ENCODE data around the gene MEIKIN. TPM values are rescaled to one million over a fixed set of nuclear protein-coding genes. Genes with fewer than 3 reads are reported as not detected.

Gene MEIKIN
- total and polyA plus RNA-seq, 2 donors (not counting 3 experiments of a cell fraction or from before 2014, with no cell fraction given), result not detected

- no TSS peak for BruUV-seq (replicated peaks)
- POLR2A ChIA-PET, result no interaction called here
- Histone ChIP-seq H3K4me2 (ENCODE audit: insufficient read depth, low read length) (no peak overlapping the region), H2AFZ (ENCODE audit: low read depth, low read length) (no peak overlapping the region), H3K9ac (replicated peaks; ENCODE audit: extremely low read depth, insufficient read depth, low read length) (no peak overlapping the region), H3K36me3 (ENCODE audit: control insufficient read depth in 2 of 2, extremely low read depth in 1 of 2, insufficient read depth in 2 of 2, low read length in 2 of 2) (no peaks in the 10 kb centered on the region), H3K27me3 (ENCODE audit: control insufficient read depth in 2 of 2, insufficient read depth in 2 of 2, low read length in 2 of 2) (no peaks in the 10 kb centered on the region), H3K9me3 (replicated peaks; ENCODE audit: control insufficient read depth, insufficient read depth, low read length) (no peaks in the 10 kb centered on the region), H4K20me1 (replicated peaks; ENCODE audit: control insufficient read depth, extremely low read depth, insufficient read depth, low read length) (no peaks in the 10 kb centered on the region), H3K79me2 (ENCODE audit: control insufficient read depth, insufficient read depth, low read length) (no peaks in the 10 kb centered on the region), H3K27ac (ENCODE audit: insufficient read depth, low read depth, low read length) (no peak overlapping the region), H3K4me3 (replicated peaks in 1 of 3; ENCODE audit: insufficient read depth in 1 of 3, low read depth in 1 of 3, low read length in 3 of 3) (no peak overlapping the region), H3K4me1 (ENCODE audit: control insufficient read depth, extremely low read depth, insufficient read depth, low read length) (peaks cover 9% of the 10 kb centered on the region), H3K9me1 (replicated peaks; ENCODE audit: control insufficient read depth, extremely low read depth, insufficient read depth, low read length) (no peaks in the 10 kb centered on the region)
- TF ChIP-seq EZH2 (IDR thresholded peaks at IDR 0.05; ENCODE audit: borderline replicate concordance, low read depth, low read length, severe bottlenecking) (no peak), JUN (IDR thresholded peaks at IDR 0.05; ENCODE audit: borderline replicate concordance, insufficient read depth, insufficient read length, low read depth) (no peak), POLR2AphosphoS5 (IDR thresholded peaks at IDR 0.05; ENCODE audit: insufficient read depth, low read depth, low read length) (no peak), POLR2A (IDR thresholded peaks at IDR 0.05; ENCODE audit: low read depth, low read length) (no peak), FOS (IDR thresholded peaks at IDR 0.05; ENCODE audit: borderline replicate concordance, insufficient read depth, low read length) (no peak), CTCF (IDR thresholded peaks at IDR 0.05; ENCODE audit: extremely low read depth in 1 of 2, insufficient read depth in 1 of 2, low read depth in 1 of 2, low read length in 2 of 2) (no peak)
- FAIRE-seq, result no peak
- intact Hi-C loops (cut with micrococcal nuclease) (no loop called here), dilution Hi-C loops (cut with MboI; ENCODE audit: extremely low pct_ligation_motif_present, low sequenced_read_pairs) (no loop called here)
- CTCF ChIA-PET, result interaction anchor here (0.8 to 2.1 kb wide), 3 partner anchors 14 to 402 kb away, joined by 4 to 6 read pairs (median 5); no protein-coding TSS in a partner anchor
- DNase-seq (ENCODE audit: low read depth, low spot score), result no peak
These were observed 46.3 kb upstream of the MEIKIN start for GRCh38 chr5:131991593-131992324.

Data from endothelial cell of umbilical vein (primary cell).